K562 (cell line): ENCODE measurements around the gene UBE2Q1. TPM values are rescaled to one million over a fixed set of nuclear protein-coding genes. Genes with fewer than 3 reads are reported as not detected.

ENCODE experiments used
- ATAC-seq: fragments of 200-7000 bp; cut with Tn5 transposase; 3 replicates; pipeline ENCODE4 v1.9.1; 2020; ENCODE audit warnings: moderate library complexity
- BruUV-seq: library from RNA; stranded (reverse); fragments of 400-500 nt; replicated peaks from 2 replicates; lab custom pipeline; 2021; lab: Mats Ljungman, UMichigan
- CTCF ChIA-PET: fragments of 300-600 bp; formaldehyde crosslinking; extraction: SDS; loops from one replicate; lab custom pipeline; 2021; ENCODE audit warnings: low intra/inter-chr PET ratio; lab: Yijun Ruan, JAX
- POLR2A ChIA-PET: fragments of 300-600, 350-650 bp; sonication (Branson Sonifier 250); formaldehyde crosslinking; extraction: SDS; loops from one replicate; lab custom pipeline; 2021; ENCODE audit warnings: antibody characterized with exemption, inconsistent platforms; lab: Yijun Ruan, JAX
- DNase-seq, 4 experiments: peaks; one replicate each; pipeline versions ENCODE4 v3.0.0 to v3.0.0-alpha.2; 2011 to 2018; ENCODE audit warnings: low spot score in 3 of 4, mixed read lengths in 3 of 4; ENCODE audit errors: extremely low read depth in 1 of 4
- FAIRE-seq: peaks from 2 replicates; lab custom pipeline; 2011; peaks lifted over from hg19 to GRCh38; lab: Jason Lieb, UNC
- H2AFZ ChIP-seq: 2 replicates; pipeline ENCODE4 v1.6.0; 2011; ENCODE audit warnings: low read depth, low read length, control low read depth, inconsistent platforms
- H3K27ac ChIP-seq: fragments of 200-600 bp; 3 replicates; pipeline ENCODE4 v1.8.0; 2011; ENCODE audit warnings: low read depth, mild to moderate bottlenecking, control low read depth, inconsistent platforms, low read length, moderate library complexity, mixed read lengths; ENCODE audit errors: extremely low read depth
- H3K27me3 ChIP-seq, 2 experiments: fragments of 300-600 bp in 1 of 2; 2 replicates in 1 of 2; 3 replicates in 1 of 2; pipeline versions ENCODE4 v1.6.0 to v1.8.0; 2011; ENCODE audit warnings: inconsistent platforms in 2 of 2, low read length in 2 of 2, mild to moderate bottlenecking in 1 of 2, mixed read lengths in 1 of 2, moderate library complexity in 1 of 2; ENCODE audit not compliant: control insufficient read depth in 2 of 2, insufficient read depth in 2 of 2
- H3K36me3 ChIP-seq: fragments of 300-600 bp; 3 replicates; pipeline ENCODE4 v1.8.0; 2011; ENCODE audit warnings: mild to moderate bottlenecking, low read length, inconsistent platforms; ENCODE audit not compliant: control insufficient read depth, insufficient read depth
- H3K4me1 ChIP-seq, 2 experiments: fragments of 200-600 bp in 1 of 2; replicated peaks in 1 of 2; 2 replicates in 1 of 2; 3 replicates in 1 of 2; pipeline versions ENCODE4 v1.5.1 to v1.8.0; 2011; ENCODE audit warnings: inconsistent platforms in 2 of 2, low read length in 2 of 2, mild to moderate bottlenecking in 1 of 2, mixed read lengths in 1 of 2, moderate library complexity in 1 of 2; ENCODE audit not compliant: control insufficient read depth in 2 of 2, insufficient read depth in 2 of 2
- H3K4me2 ChIP-seq: 2 replicates; pipeline ENCODE4 v1.6.1; 2011; ENCODE audit warnings: low read length, control low read depth, inconsistent platforms, mixed read lengths; ENCODE audit not compliant: insufficient read depth
- H3K4me3 ChIP-seq: fragments of 200-600 bp; sonication (generic), shearing (Covaris generic); 2 replicates; pipeline ENCODE4 v1.5.1; 2016; ENCODE audit warnings: control low read depth, inconsistent platforms
- H3K79me2 ChIP-seq: fragments of 200-600 bp; 3 replicates; pipeline ENCODE4 v1.8.0; 2011; ENCODE audit warnings: low read length, inconsistent platforms; ENCODE audit not compliant: control insufficient read depth, insufficient read depth
- H3K9ac ChIP-seq, 2 experiments: 2 replicates each; pipeline versions ENCODE4 v1.6.0 to v1.6.1; 2011; ENCODE audit warnings: low read depth in 2 of 2, low read length in 2 of 2, control low read depth in 1 of 2, inconsistent platforms in 1 of 2, mild to moderate bottlenecking in 1 of 2, mixed read lengths in 1 of 2; ENCODE audit not compliant: insufficient read depth in 1 of 2
- H3K9me1 ChIP-seq: one replicate; pipeline ENCODE4 v1.6.0; 2011; ENCODE audit warnings: inconsistent platforms, mild to moderate bottlenecking, low read length, moderate library complexity; ENCODE audit not compliant: control insufficient read depth, insufficient read depth
- H3K9me3 ChIP-seq: replicated peaks from 2 replicates; pipeline ENCODE4 v1.5.1; 2011; ENCODE audit warnings: low read depth, low read length, inconsistent platforms; ENCODE audit not compliant: control insufficient read depth, insufficient read depth
- H4K20me1 ChIP-seq: replicated peaks from 2 replicates; pipeline ENCODE4 v1.6.1; 2011; ENCODE audit warnings: low read length, inconsistent platforms, mixed read lengths; ENCODE audit not compliant: control insufficient read depth, insufficient read depth
- BHLHE40 ChIP-seq: IDR thresholded peaks from 2 replicates; pipeline ENCODE4 v1.6.1; 2011; ENCODE audit warnings: low read length, improper control_type of control experiment
- DNMT1 ChIP-seq: fragments of 450-650 bp; IDR thresholded peaks from 2 replicates; pipeline ENCODE4 v1.6.1; 2016; ENCODE audit warnings: antibody characterized with exemption, mild to moderate bottlenecking
- NCOA6 ChIP-seq: fragments of 450-650 bp; IDR thresholded peaks from 2 replicates; pipeline ENCODE4 v1.6.1; 2017; ENCODE audit warnings: mild to moderate bottlenecking
- NFIC ChIP-seq: fragments of 450-650 bp; IDR thresholded peaks from 2 replicates; pipeline ENCODE4 v1.6.1; 2017; ENCODE audit warnings: mild to moderate bottlenecking, inconsistent platforms
- RBM15 ChIP-seq: fragments of 200-400 bp; formaldehyde crosslinking; IDR thresholded peaks from 2 replicates; pipeline ENCODE4 v1.6.1; 2018; ENCODE audit warnings: mild to moderate bottlenecking, low read length, moderate library complexity; ENCODE audit not compliant: insufficient read depth
- TCF3 ChIP-seq: sonication (generic); formaldehyde crosslinking; IDR thresholded peaks from 2 replicates; pipeline ENCODE4 v1.4.0; 2020; ENCODE audit warnings: mild to moderate bottlenecking, missing genetic modification reagents
- ZNF512 ChIP-seq: IDR thresholded peaks from 2 replicates; pipeline ENCODE4 v1.6.1; 2016; ENCODE audit warnings: missing genetic modification characterization, missing compliant biosample characterization
- WGBS: fragments of 100-300 bp; shearing (Covaris generic); methylation state at CpG from one replicate; pipeline ENCODE4 v1.1.6; 2016; ENCODE audit warnings: low coverage, mixed read lengths; ENCODE audit not compliant: insufficient coverage; ENCODE audit errors: missing lambda C conversion rate; 5-methylcytosine and 5-hydroxymethylcytosine counted together
- in situ Hi-C: fragments of 300-500 bp; cut with MboI; formaldehyde crosslinking; loops from 4 replicates; pipeline ENCODE4 v1.15.0; 2018; ENCODE audit warnings: inconsistent platforms, mixed read lengths
- intact Hi-C: fragments of 100-400 bp; cut with micrococcal nuclease; formaldehyde crosslinking; loops from 2 replicates; pipeline ENCODE4 v1.14.2; 2022
- polyA plus RNA-seq, 8 experiments: library from polyadenylated mRNA; depleted of rRNA in 4 of 8; stranded (reverse) in 5 of 8; unstranded in 3 of 8; fragments of >200 nt; fragmentation: Nextera tagmentation in 2 of 8; fragmentation: Illumina TruSeq in 1 of 8; extraction: Ambion mirVana in 2 of 8; extraction: Trizol in 1 of 8; gene quantifications; 2 replicates each; pipeline versions ENCODE4 v1.2.1 to v1.2.3, GENCODE V29; 2011 to 2014; ENCODE audit warnings: inconsistent platforms in 1 of 8, missing spikeins in 1 of 8
- total RNA-seq, 7 experiments: library from RNA; depleted of rRNA in 6 of 7; stranded (reverse); fragments of >200 nt in 6 of 7; fragmentation: Illumina TruSeq in 2 of 7; extraction: Trizol in 2 of 7; gene quantifications; 2 replicates each; pipeline versions ENCODE4 v1.2.1 to v1.2.3, GENCODE V29; 2011 to 2021; ENCODE audit warnings: low replicate concordance in 1 of 7

UBE2Q1 gene
- total and polyA plus RNA-seq, 9 of the 15 experiments (the other 6 are each of a cell fraction or from before 2014, with no cell fraction given): 8.0 to 58.8 (median 27.6) TPM

- Histone ChIP-seq H3K27ac (no peak overlapping the region), H2AFZ (no peak overlapping the region), H3K27me3 (peaks cover 19 to 42% of the 10 kb centered on the region in 2 experiments; a peak in 4 of 5 replicates), H3K9me1 (peaks cover 3% of the 10 kb centered on the region), H3K79me2 (no peaks in the 10 kb centered on the region), H3K9ac (no peak overlapping the region), H3K4me3 (no peak overlapping the region), H4K20me1 (peaks cover 18% of the 10 kb centered on the region), H3K9me3 (no peaks in the 10 kb centered on the region), H3K4me2 (no peak overlapping the region), H3K4me1 (peaks cover 0 to 9% of the 10 kb centered on the region in 2 experiments; a peak in 2 of 5 replicates), H3K36me3 (peaks cover 10% of the 10 kb centered on the region; the same call in 2 of the 3 replicates)
- no peak for TF ChIP-seq TCF3 (CRISPR knock-in tag)
- no peak for TF ChIP-seq NCOA6
- peak; percentile 74 for TF ChIP-seq NFIC
- TF ChIP-seq DNMT1: no peak
- TF ChIP-seq BHLHE40: peak; percentile 54; the same call in 1 of the 2 replicates
- no peak for TF ChIP-seq ZNF512
- TF ChIP-seq RBM15: no peak
- FAIRE-seq (no peak), ATAC-seq (no peak), DNase-seq (peak in 1 of 4 experiments; percentile 36)
- ChIA-PET CTCF (no interaction called here), POLR2A (interaction anchor here (0.6 to 1.2 kb wide), 2 partner anchors 16 to 296 kb away, joined by 3 read pairs; no protein-coding TSS in a partner anchor)
- intact Hi-C loops: no loop called here
- WGBS: 0% methylated on average over 7 of the region's 7 CpGs
- BruUV-seq: no TSS peak
- in situ Hi-C loops: no loop called here
These were observed 16.3 kb upstream of the UBE2Q1 start for GRCh38 chr1:154574716-154575115.
